IMR-90 (cell line): ENCODE measurements around the gene DPEP3. TPM values are rescaled to one million over a fixed set of nuclear protein-coding genes. Genes with fewer than 3 reads are reported as not detected.

ENCODE experiments used
- ATAC-seq: fragments of 200-7000 bp; cut with Tn5 transposase; 2 replicates; pipeline ENCODE4 v1.9.1; 2020; ENCODE audit warnings: low read depth, mild to moderate bottlenecking, moderate library complexity
- BruUV-seq: library from RNA; stranded (reverse); fragments of 400-500 nt; replicated peaks from 2 replicates; lab custom pipeline; 2021; lab: Mats Ljungman, UMichigan
- CTCF ChIA-PET: fragments of 300-600 bp; formaldehyde crosslinking; extraction: SDS; loops from one replicate; lab custom pipeline; 2021; ENCODE audit warnings: antibody characterized with exemption; lab: Yijun Ruan, JAX
- POLR2A ChIA-PET: fragments of 300-600 bp; sonication (Branson Sonifier 250); formaldehyde crosslinking; loops from one replicate; lab custom pipeline; 2022; ENCODE audit warnings: antibody characterized with exemption; ENCODE audit not compliant: unreplicated experiment; lab: Charles Lee
- DNase-seq: peaks from one replicate; pipeline ENCODE4 v3.0.0; 2013
- H2AFZ ChIP-seq: replicated peaks from 2 replicates; pipeline ENCODE3; 2013; ENCODE audit warnings: low read length, mild to moderate bottlenecking; ENCODE audit not compliant: poor library complexity
- H2AK5ac ChIP-seq: 2 replicates; pipeline ENCODE4 v1.6.1; 2013; ENCODE audit warnings: low read depth, low read length, inconsistent platforms
- H2AK9ac ChIP-seq: replicated peaks from 2 replicates; pipeline ENCODE3; 2013; ENCODE audit warnings: mild to moderate bottlenecking, low read depth, low read length, moderate library complexity; ENCODE audit not compliant: poor library complexity
- H2BK120ac ChIP-seq: 2 replicates; pipeline ENCODE4 v1.6.1; 2013; ENCODE audit warnings: low read depth, low read length, inconsistent platforms
- H2BK15ac ChIP-seq: 3 replicates; pipeline ENCODE4 v1.6.1; 2013; ENCODE audit warnings: low read depth, low read length, inconsistent platforms
- H2BK20ac ChIP-seq: 2 replicates; pipeline ENCODE4 v1.6.1; 2013; ENCODE audit warnings: low read depth, mild to moderate bottlenecking, inconsistent platforms, low read length, moderate library complexity
- H2BK5ac ChIP-seq: 2 replicates; pipeline ENCODE4 v1.6.1; 2013; ENCODE audit warnings: mild to moderate bottlenecking, low read depth, low read length, inconsistent platforms; ENCODE audit not compliant: poor library complexity, severe bottlenecking
- H3K14ac ChIP-seq: replicated peaks from 2 replicates; pipeline ENCODE4 v1.6.1; 2013; ENCODE audit warnings: low read depth, low read length, inconsistent platforms
- H3K18ac ChIP-seq: 2 replicates; pipeline ENCODE4 v1.6.1; 2013; ENCODE audit warnings: low read depth, low read length, control low read depth
- H3K23ac ChIP-seq: 2 replicates; pipeline ENCODE4 v1.6.1; 2013; ENCODE audit warnings: low read depth, low read length, inconsistent platforms
- H3K27ac ChIP-seq: 2 replicates; pipeline ENCODE4 v1.5.1; 2013; ENCODE audit warnings: mild to moderate bottlenecking, control low read depth, low read length; ENCODE audit not compliant: insufficient read depth
- H3K27me3 ChIP-seq: 2 replicates; pipeline ENCODE4 v1.6.1; 2013; ENCODE audit warnings: low read length; ENCODE audit not compliant: control insufficient read depth, insufficient read depth
- H3K36me3 ChIP-seq: 2 replicates; pipeline ENCODE4 v1.6.1; 2013; ENCODE audit warnings: low read length, mixed read lengths; ENCODE audit not compliant: control insufficient read depth, insufficient read depth
- H3K4ac ChIP-seq: 2 replicates; pipeline ENCODE4 v1.6.1; 2013; ENCODE audit warnings: low read depth, low read length, inconsistent platforms
- H3K4me1 ChIP-seq: 2 replicates; pipeline ENCODE4 v1.6.1; 2013; ENCODE audit warnings: low read length, mixed read lengths; ENCODE audit not compliant: control insufficient read depth, insufficient read depth
- H3K4me2 ChIP-seq: 2 replicates; pipeline ENCODE4 v1.6.1; 2013; ENCODE audit warnings: low read depth, mild to moderate bottlenecking, control low read depth, low read length, moderate library complexity
- H3K4me3 ChIP-seq: 2 replicates; pipeline ENCODE4 v1.5.1; 2013; ENCODE audit warnings: low read depth, mild to moderate bottlenecking, control low read depth, low read length, moderate library complexity; ENCODE audit not compliant: insufficient read depth
- H3K56ac ChIP-seq: 2 replicates; pipeline ENCODE4 v1.6.1; 2013; ENCODE audit warnings: low read length, inconsistent platforms; ENCODE audit not compliant: insufficient read depth; ENCODE audit errors: extremely low read depth
- H3K79me1 ChIP-seq, 2 experiments: 2 replicates each; pipeline ENCODE4 v1.6.1; 2013; ENCODE audit warnings: low read length in 2 of 2, inconsistent platforms in 1 of 2, low read depth in 1 of 2
- H3K9ac ChIP-seq: 2 replicates; pipeline ENCODE4 v1.6.1; 2013; ENCODE audit warnings: low read depth, low read length, control low read depth
- H3K9me1 ChIP-seq: 2 replicates; pipeline ENCODE4 v1.6.1; 2013; ENCODE audit warnings: low read length, inconsistent platforms; ENCODE audit not compliant: insufficient read depth
- H3K9me3 ChIP-seq: 2 replicates; pipeline ENCODE4 v1.6.1; 2013; ENCODE audit warnings: low read length; ENCODE audit not compliant: control insufficient read depth, insufficient read depth
- H4K20me1 ChIP-seq: 2 replicates; pipeline ENCODE4 v1.6.1; 2013; ENCODE audit warnings: low read length, inconsistent platforms; ENCODE audit not compliant: insufficient read depth
- H4K5ac ChIP-seq: 2 replicates; pipeline ENCODE4 v1.6.1; 2013; ENCODE audit warnings: mild to moderate bottlenecking, low read depth, low read length, control low read depth
- H4K8ac ChIP-seq, 2 experiments: 2 replicates each; pipeline ENCODE4 v1.6.1; 2013; ENCODE audit warnings: low read depth in 2 of 2, low read length in 2 of 2, control low read depth in 1 of 2, inconsistent platforms in 1 of 2
- H4K91ac ChIP-seq: 2 replicates; pipeline ENCODE4 v1.6.1; 2013; ENCODE audit warnings: low read depth, low read length, inconsistent platforms; ENCODE audit not compliant: insufficient read depth
- CEBPB ChIP-seq: IDR thresholded peaks from 2 replicates; pipeline ENCODE4 v1.6.1; 2012; ENCODE audit warnings: low read depth, low read length, improper control_type of control experiment
- RFX5 ChIP-seq: IDR thresholded peaks from 2 replicates; pipeline ENCODE4 v1.8.0; 2012; ENCODE audit warnings: low read depth, mild to moderate bottlenecking, low read length, moderate library complexity
- WGBS, 2 experiments: methylation state at CpG; one replicate each; pipeline versions ENCODE4 v1.1.5 to v1.1.7; 2013; ENCODE audit warnings: missing lambda C conversion rate in 2 of 2; ENCODE audit not compliant: insufficient read length in 1 of 2; ENCODE audit errors: extremely low coverage in 2 of 2; 5-methylcytosine and 5-hydroxymethylcytosine counted together
- dilution Hi-C: fragments of 300-500 bp; cut with HindIII; formaldehyde crosslinking; loops from one replicate; pipeline ENCODE4 v1.14.3; 2018; ENCODE audit warnings: low sequenced_read_pairs; ENCODE audit not compliant: unreplicated experiment
- in situ Hi-C: fragments of 300-500 bp; cut with MboI; formaldehyde crosslinking; loops from 3 replicates; pipeline ENCODE4 v1.14.3; 2019; ENCODE audit warnings: low sequenced_read_pairs, inconsistent platforms, mixed read lengths
- intact Hi-C: fragments of 100-400 bp; cut with micrococcal nuclease; formaldehyde crosslinking; loops from 2 replicates; pipeline ENCODE4 v1.10.0; 2022
- polyA plus RNA-seq, 3 experiments: library from polyadenylated mRNA; depleted of rRNA; stranded (reverse); fragments of >200 nt; gene quantifications; 2 replicates each; pipeline ENCODE4 v1.2.3, GENCODE V29; 2012; ENCODE audit warnings: low replicate concordance in 1 of 3
- total RNA-seq: library from RNA; depleted of rRNA; stranded (reverse); fragments of >200 nt; gene quantifications from 2 replicates; pipeline ENCODE4 v1.2.3, GENCODE V29; 2012

DPEP3 gene
- total and polyA plus RNA-seq, 2 of the 4 experiments (the other 2 are of a cell fraction), result not detected

DNA sequence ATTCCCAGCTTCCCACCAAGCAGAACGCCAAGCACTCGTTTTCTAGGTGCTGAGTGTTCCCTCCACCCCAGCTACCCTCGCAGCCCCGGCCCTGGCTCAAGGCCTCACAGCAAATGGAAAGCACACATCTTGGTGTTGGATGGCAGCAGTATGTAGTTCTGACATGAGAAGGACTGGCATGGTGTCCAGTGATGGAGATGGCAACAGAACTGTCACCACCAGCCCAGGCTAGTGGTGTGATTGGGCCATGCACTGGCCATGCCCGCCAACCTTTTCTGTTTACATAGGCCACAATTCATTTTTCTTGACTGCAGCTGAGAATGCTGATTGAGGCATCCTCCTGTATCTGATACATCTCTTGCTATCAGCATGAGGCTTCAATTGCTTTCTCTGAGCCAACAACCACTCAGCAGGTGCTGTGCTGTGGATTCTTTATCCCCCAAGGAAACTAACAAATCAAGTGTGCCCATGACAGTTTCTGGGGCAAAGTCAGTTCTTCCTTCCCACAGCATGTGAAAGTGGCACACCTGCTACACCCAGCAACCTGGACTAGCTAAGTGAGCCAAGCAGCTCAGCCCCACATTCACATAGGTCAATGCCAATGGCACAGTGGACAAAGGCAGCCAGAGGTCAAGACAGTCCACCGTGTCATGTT, 15.7 kb downstream of the DPEP3 start:
- in situ Hi-C loops (no loop called here), dilution Hi-C loops (no loop called here), intact Hi-C loops (loop anchor here (10.0 kb wide), 1 partner anchor 260 kb away; no protein-coding TSS in a partner anchor)
- Histone ChIP-seq H3K23ac (peak overlapping the region; percentile 53; the same call in 1 of the 2 replicates), H3K14ac (no peak overlapping the region), H2BK20ac (no peak overlapping the region), H3K9ac (no peak overlapping the region), H2AK9ac (no peak overlapping the region), H3K56ac (no peak overlapping the region), H3K27ac (no peak overlapping the region), H3K79me1 (peaks cover 36 to 87% of the 10 kb centered on the region in 2 experiments), H2BK5ac (no peak overlapping the region), H3K18ac (no peak overlapping the region), H3K4me2 (peak overlapping the region; percentile 4; the same call in 1 of the 2 replicates), H2AK5ac (peak overlapping the region; percentile 15; the same call in 1 of the 2 replicates), H4K91ac (no peak overlapping the region), H2BK15ac (no peak overlapping the region), H4K5ac (no peak overlapping the region), H3K9me3 (no peaks in the 10 kb centered on the region), H3K4me3 (no peak overlapping the region), H4K8ac (no peak overlapping the region), H3K36me3 (peaks cover 50% of the 10 kb centered on the region), H2AFZ (no peak overlapping the region), H3K4ac (peak overlapping the region; percentile 34; the same call in 1 of the 2 replicates), H2BK120ac (no peak overlapping the region), H3K27me3 (no peaks in the 10 kb centered on the region), H3K9me1 (peaks cover 57% of the 10 kb centered on the region), H4K20me1 (peaks cover 81% of the 10 kb centered on the region), H3K4me1 (peaks cover 50% of the 10 kb centered on the region)
- ChIA-PET CTCF (no interaction called here), POLR2A (no interaction called here)
- WGBS, 2 experiments, result no CpG with 5 or more reads among the region's 6 CpGs
- no peak for DNase-seq
- no TSS peak for BruUV-seq
- no peak for ATAC-seq
- TF ChIP-seq CEBPB (no peak), RFX5 (0 out of 2 replicates have a peak, but pooled peaks have one; percentile 12)
